CD4-positive, alpha-beta T cell treated with Interleukin-1 beta for 1 hour (primary cell): Measurements from ENCODE around the gene LYRM9.
"Not testable (repeated sequence)": the region's sequence is repeated elsewhere in the genome, so short reads cannot be mapped to it uniquely, and the experiment has no call there.

Experiments used
- DNase-seq, 2 donors: peaks; one replicate each; pipeline ENCODE4 v3.0.0-alpha.2; 2020 to 2022

LYRM9 gene

GRCh38 chr17:27892866-27893769 is at the start of gene LYRM9:
Gene LYRM9 (minus strand): TSS chr17:27893365. CDS start chr17:27882694, 10,671 bp downstream.
- DNase-seq = peak; percentile 92 to 94

GRCh38 chr17:27940503-27941428 is 47.6 kb upstream of the LYRM9 start:
- no peak for DNase-seq

- no peak for DNase-seq
Measured at GRCh38 chr17:27939474-27940465, 46.6 kb upstream of the LYRM9 start.

- DNase-seq = no peak
Measured at GRCh38 chr17:27938864-27939263, 45.7 kb upstream of the LYRM9 start.

GRCh38 chr17:27938241-27938640 is 45.1 kb upstream of the LYRM9 start:
- DNase-seq = no peak

GRCh38 chr17:27937025-27937546 is 43.9 kb upstream of the LYRM9 start:
- no peak for DNase-seq

- no peak for DNase-seq
Measured at GRCh38 chr17:27930000-27930399, 36.8 kb upstream of the LYRM9 start.

- no peak for DNase-seq
Measured at GRCh38 chr17:27928587-27928986, 35.4 kb upstream of the LYRM9 start.

- DNase-seq = no peak
Measured at GRCh38 chr17:27927781-27928180, 34.6 kb upstream of the LYRM9 start.

GRCh38 chr17:27921599-27921998 is 28.4 kb upstream of the LYRM9 start:
- no peak for DNase-seq

- no peak for DNase-seq
Measured at GRCh38 chr17:27921077-27921476, 27.9 kb upstream of the LYRM9 start.

GRCh38 chr17:27920569-27920968 is 27.4 kb upstream of the LYRM9 start:
- no peak for DNase-seq

GRCh38 chr17:27919079-27919478 is 25.9 kb upstream of the LYRM9 start:
- DNase-seq = no peak

GRCh38 chr17:27918498-27918897 is 25.3 kb upstream of the LYRM9 start:
- no peak for DNase-seq

- no peak for DNase-seq
Measured at GRCh38 chr17:27917000-27917399, 23.8 kb upstream of the LYRM9 start.

GRCh38 chr17:27915709-27916108 is 22.5 kb upstream of the LYRM9 start:
- no peak for DNase-seq

GRCh38 chr17:27914382-27914781 is 21.2 kb upstream of the LYRM9 start:
- DNase-seq = no peak

GRCh38 chr17:27912964-27913363 is 19.8 kb upstream of the LYRM9 start:
- no peak for DNase-seq

- DNase-seq = not testable (repeated sequence)
Measured at GRCh38 chr17:27912299-27912698, 19.1 kb upstream of the LYRM9 start.

- DNase-seq = no peak
Measured at GRCh38 chr17:27907976-27908558, 14.9 kb upstream of the LYRM9 start.

- no peak for DNase-seq
Measured at GRCh38 chr17:27906623-27907022, 13.5 kb upstream of the LYRM9 start.

- DNase-seq = no peak
Measured at GRCh38 chr17:27906226-27906580, 13.0 kb upstream of the LYRM9 start.
